ENCODE results near the gene RNF10.

Gene RNF10

DNA sequence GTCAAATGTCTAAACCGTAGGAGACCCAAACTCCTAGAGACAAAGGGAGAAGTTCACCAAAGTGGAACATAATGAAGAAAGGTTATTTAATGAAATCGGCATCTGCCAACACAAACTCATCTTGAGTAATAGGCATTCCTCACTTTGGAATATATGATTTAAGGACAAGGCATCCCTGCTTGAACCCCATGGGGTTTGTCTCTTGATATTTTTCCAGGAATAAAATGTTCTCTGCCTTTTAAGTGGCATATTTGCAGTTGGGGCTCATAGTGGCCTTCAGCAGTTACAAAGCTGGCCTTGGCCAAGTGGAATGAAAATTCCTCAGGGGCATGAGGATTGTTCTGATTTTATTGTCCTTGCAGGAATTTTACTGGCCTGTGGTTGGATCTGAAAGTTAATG is 40.0 kb downstream of the RNF10 start:
- Histone ChIP-seq H3K27ac (ENCODE audit: low read depth, low read length, poor library complexity, severe bottlenecking) (no peak overlapping the region), H3K9me3 (ENCODE audit: low read length) (no peaks in the 10 kb centered on the region), H3K27me3 (ENCODE audit: insufficient read depth, low read length) (no peaks in the 10 kb centered on the region), H3K4me3 (ENCODE audit: low read depth, low read length, poor library complexity, severe bottlenecking) (no peak overlapping the region), H3K4me1 (ENCODE audit: insufficient read depth, low read length, severe bottlenecking) (no peaks in the 10 kb centered on the region), H3K36me3 (ENCODE audit: insufficient read depth, low read length) (peaks cover 97% of the 10 kb centered on the region), H3F3A (ENCODE audit: insufficient read depth, low read length) (no peaks in the 10 kb centered on the region), H2AFZ (ENCODE audit: low read length) (no peak overlapping the region), H3K9me2 (ENCODE audit: low read depth, low read length) (no peaks in the 10 kb centered on the region), H4K20me1 (ENCODE audit: insufficient read depth, low read length) (no peaks in the 10 kb centered on the region), H3K9ac (ENCODE audit: low read length) (no peak overlapping the region), H3K4me2 (ENCODE audit: low read length) (no peak overlapping the region), H3K79me2 (ENCODE audit: insufficient read depth, low read length) (no peaks in the 10 kb centered on the region)
- TF ChIP-seq EZH2 (IDR thresholded peaks at IDR 0.05; ENCODE audit: borderline replicate concordance, low read length): no peak
- TF ChIP-seq, protein P1, sequence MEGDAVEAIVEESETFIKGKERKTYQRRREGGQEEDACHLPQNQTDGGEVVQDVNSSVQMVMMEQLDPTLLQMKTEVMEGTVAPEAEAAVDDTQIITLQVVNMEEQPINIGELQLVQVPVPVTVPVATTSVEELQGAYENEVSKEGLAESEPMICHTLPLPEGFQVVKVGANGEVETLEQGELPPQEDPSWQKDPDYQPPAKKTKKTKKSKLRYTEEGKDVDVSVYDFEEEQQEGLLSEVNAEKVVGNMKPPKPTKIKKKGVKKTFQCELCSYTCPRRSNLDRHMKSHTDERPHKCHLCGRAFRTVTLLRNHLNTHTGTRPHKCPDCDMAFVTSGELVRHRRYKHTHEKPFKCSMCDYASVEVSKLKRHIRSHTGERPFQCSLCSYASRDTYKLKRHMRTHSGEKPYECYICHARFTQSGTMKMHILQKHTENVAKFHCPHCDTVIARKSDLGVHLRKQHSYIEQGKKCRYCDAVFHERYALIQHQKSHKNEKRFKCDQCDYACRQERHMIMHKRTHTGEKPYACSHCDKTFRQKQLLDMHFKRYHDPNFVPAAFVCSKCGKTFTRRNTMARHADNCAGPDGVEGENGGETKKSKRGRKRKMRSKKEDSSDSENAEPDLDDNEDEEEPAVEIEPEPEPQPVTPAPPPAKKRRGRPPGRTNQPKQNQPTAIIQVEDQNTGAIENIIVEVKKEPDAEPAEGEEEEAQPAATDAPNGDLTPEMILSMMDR (IDR thresholded peaks at IDR 0.05; ENCODE audit: low read length): no peak

DNA sequence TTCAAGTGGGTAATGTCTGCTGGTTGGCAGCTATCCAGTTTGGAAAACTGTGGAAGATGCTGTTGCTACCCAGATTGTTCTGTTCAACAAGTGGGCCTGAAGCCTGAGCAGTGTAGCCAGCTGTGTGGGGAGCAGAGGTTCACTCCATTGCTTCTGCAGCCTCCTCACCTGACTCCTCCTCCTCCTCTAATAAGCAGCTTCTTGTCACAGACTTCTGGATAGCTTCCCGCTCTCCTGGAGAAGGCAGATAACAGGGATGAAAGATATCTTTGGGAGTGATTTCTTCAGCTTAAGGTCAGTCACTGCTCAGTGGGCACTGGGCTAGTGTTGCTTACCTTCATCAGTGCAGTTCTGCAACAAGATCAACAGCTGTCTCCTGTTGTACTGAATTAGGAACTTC is 45.0 kb downstream of the RNF10 start:
- Histone ChIP-seq H3K4me2 (ENCODE audit: low read length) (no peak overlapping the region), H4K20me1 (ENCODE audit: insufficient read depth, low read length) (no peaks in the 10 kb centered on the region), H3F3A (ENCODE audit: insufficient read depth, low read length) (no peaks in the 10 kb centered on the region), H3K27me3 (ENCODE audit: insufficient read depth, low read length) (peaks cover 3% of the 10 kb centered on the region; the same call in 1 of the 2 replicates), H3K9me2 (ENCODE audit: low read depth, low read length) (no peaks in the 10 kb centered on the region), H3K9me3 (ENCODE audit: low read length) (no peaks in the 10 kb centered on the region), H3K36me3 (ENCODE audit: insufficient read depth, low read length) (peaks cover 61% of the 10 kb centered on the region), H3K79me2 (ENCODE audit: insufficient read depth, low read length) (0 out of 2 replicates have a peak, but pooled peaks cover 6% of the 10 kb centered on the region), H3K27ac (ENCODE audit: low read depth, low read length, poor library complexity, severe bottlenecking) (no peak overlapping the region), H3K9ac (ENCODE audit: low read length) (no peak overlapping the region), H2AFZ (ENCODE audit: low read length) (no peak overlapping the region), H3K4me3 (ENCODE audit: low read depth, low read length, poor library complexity, severe bottlenecking) (no peak overlapping the region), H3K4me1 (ENCODE audit: insufficient read depth, low read length, severe bottlenecking) (peaks cover 29% of the 10 kb centered on the region)
- TF ChIP-seq EZH2 (IDR thresholded peaks at IDR 0.05; ENCODE audit: borderline replicate concordance, low read length): no peak
- TF ChIP-seq, protein P1 (IDR thresholded peaks at IDR 0.05; ENCODE audit: low read length): no peak

DNA sequence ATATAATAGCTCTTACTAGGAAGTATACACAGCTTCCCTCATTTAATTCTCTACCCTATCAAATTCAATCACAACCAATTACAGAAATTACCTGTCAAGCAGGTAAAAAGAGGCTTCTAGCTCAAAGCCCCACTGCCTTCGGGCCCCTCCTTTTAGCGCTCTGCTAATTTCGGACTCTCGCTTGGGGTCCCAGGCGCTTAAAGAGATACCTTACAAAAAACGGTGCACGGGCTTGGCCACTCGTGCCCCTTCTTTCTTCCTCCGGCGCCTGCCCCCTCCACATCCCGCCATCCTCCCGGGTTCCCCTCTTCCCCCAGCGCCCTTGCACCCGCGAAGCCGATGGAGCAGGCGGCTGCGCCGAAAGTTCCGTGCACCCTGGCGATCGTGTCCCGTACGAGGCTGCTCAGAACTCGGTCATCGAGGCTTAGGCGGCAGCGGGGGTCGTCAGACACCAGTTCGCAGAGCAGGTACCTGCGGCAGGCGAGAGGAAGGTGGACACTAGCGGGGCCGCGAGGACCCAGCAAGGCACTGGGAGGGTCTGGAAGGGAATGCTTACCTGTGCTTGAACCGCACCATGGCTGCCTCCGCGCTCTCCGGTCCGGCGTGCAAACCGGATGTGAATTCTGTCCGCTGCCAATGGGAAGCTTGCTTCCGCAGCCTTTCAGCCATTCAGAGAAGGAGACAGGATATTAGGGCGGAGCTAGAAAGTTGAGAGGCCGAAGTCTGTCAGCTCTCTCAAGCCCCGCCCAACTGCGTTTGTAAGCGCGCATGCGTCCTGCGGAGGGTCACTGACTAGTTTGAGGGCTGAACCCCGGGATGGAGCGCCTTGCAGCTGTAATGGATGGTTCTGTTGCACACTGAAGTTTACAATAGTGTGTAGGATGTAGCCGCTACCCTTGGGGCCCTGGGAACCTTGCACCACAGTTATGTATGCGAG is 46.9 kb downstream of the RNF10 start, which contains the start of gene POP5:
Gene POP5 (minus strand): TSS at position 616 of the 937 bp plus-strand sequence. CDS start 40 bp downstream, at position 576.
- Histone ChIP-seq H3K4me2 (ENCODE audit: low read length) (peak within 1 kb of the TSS; percentile 97), H3F3A (ENCODE audit: insufficient read depth, low read length) (no peaks in the 10 kb centered on the region), H3K9me2 (ENCODE audit: low read depth, low read length) (no peaks in the 10 kb centered on the region), H3K4me1 (ENCODE audit: insufficient read depth, low read length, severe bottlenecking) (peaks cover 36% of the 10 kb centered on the region), H3K79me2 (ENCODE audit: insufficient read depth, low read length) (0 out of 2 replicates have a peak, but pooled peaks cover 6% of the 10 kb centered on the region), H3K27ac (ENCODE audit: low read depth, low read length, poor library complexity, severe bottlenecking) (peak within 1 kb of the TSS; percentile 27), H4K20me1 (ENCODE audit: insufficient read depth, low read length) (no peaks in the 10 kb centered on the region), H3K9me3 (ENCODE audit: low read length) (no peaks in the 10 kb centered on the region), H3K4me3 (ENCODE audit: low read depth, low read length, poor library complexity, severe bottlenecking) (peak within 1 kb of the TSS; percentile 87), H2AFZ (ENCODE audit: low read length) (peak within 1 kb of the TSS; percentile 94), H3K36me3 (ENCODE audit: insufficient read depth, low read length) (peaks cover 42% of the 10 kb centered on the region), H3K9ac (ENCODE audit: low read length) (peak within 1 kb of the TSS; percentile 88), H3K27me3 (ENCODE audit: insufficient read depth, low read length) (peaks cover 3% of the 10 kb centered on the region; the same call in 1 of the 2 replicates)
- no peak for TF ChIP-seq EZH2 (IDR thresholded peaks at IDR 0.05; ENCODE audit: borderline replicate concordance, low read length)
- TF ChIP-seq, protein P1 (IDR thresholded peaks at IDR 0.05; ENCODE audit: low read length): no peak

Data from OCI-LY1 (cell line).